Spleen (tissue), 11 donors: ENCODE results near the gene DDOST. TPM values are rescaled to one million over a fixed set of nuclear protein-coding genes. Genes with fewer than 3 reads are reported as not detected.

Source experiments
- DNase-seq: peaks from one replicate; pipeline ENCODE4 v3.0.0-alpha.2; 2020
- H3K27ac ChIP-seq, 8 donors: fragments of 200-600 bp; sonication (generic) in 7 of 8; 1 replicate in 4 of 8; 2 replicates in 4 of 8; pipeline versions ENCODE4 v1.5.0 to v1.8.0; 2016 to 2021; ENCODE audit warnings: inconsistent platforms in 4 of 8, mild to moderate bottlenecking in 4 of 8, moderate library complexity in 1 of 8
- H3K27me3 ChIP-seq, 7 donors: fragments of 200-600 bp; sonication (generic) in 6 of 7; replicated peaks in 1 of 7; 1 replicate in 4 of 7; 2 replicates in 3 of 7; pipeline versions ENCODE4 v1.5.0 to v1.8.0; 2016 to 2021; ENCODE audit warnings: inconsistent platforms in 3 of 7, mild to moderate bottlenecking in 1 of 7
- H3K36me3 ChIP-seq, 6 donors: fragments of 200-600 bp; sonication (generic) in 5 of 6; 1 replicate in 4 of 6; 2 replicates in 2 of 6; pipeline versions ENCODE4 v1.5.0 to v1.8.0; 2016 to 2021; ENCODE audit warnings: inconsistent platforms in 2 of 6
- H3K4me1 ChIP-seq, 6 donors: fragments of 200-600 bp; sonication (generic) in 5 of 6; 1 replicate in 3 of 6; 2 replicates in 3 of 6; pipeline versions ENCODE4 v1.5.0 to v1.8.0; 2016 to 2021; ENCODE audit warnings: inconsistent platforms in 3 of 6
- H3K4me3 ChIP-seq, 8 donors: fragments of 200-600 bp; sonication (generic) in 7 of 8; 1 replicate in 4 of 8; 2 replicates in 4 of 8; pipeline versions ENCODE4 v1.5.0 to v1.8.0; 2016 to 2021; ENCODE audit warnings: inconsistent platforms in 4 of 8, mild to moderate bottlenecking in 4 of 8, moderate library complexity in 2 of 8
- H3K9me3 ChIP-seq, 8 donors: fragments of 200-600 bp; sonication (generic) in 7 of 8; 1 replicate in 4 of 8; 2 replicates in 4 of 8; pipeline versions ENCODE4 v1.5.0 to v1.8.0; 2016 to 2021; ENCODE audit warnings: inconsistent platforms in 4 of 8
- POLR2A ChIP-seq, 3 donors: fragments of 450-650 bp; IDR thresholded peaks; one replicate each; pipeline ENCODE4 v1.5.1; 2017; ENCODE audit warnings: antibody characterized with exemption in 3 of 3, mild to moderate bottlenecking in 1 of 3
- POLR2AphosphoS5 ChIP-seq, 3 donors: sonication (generic); formaldehyde crosslinking; IDR thresholded peaks; one replicate each; pipeline ENCODE4 v1.5.1; 2017; ENCODE audit warnings: antibody characterized with exemption in 3 of 3
- WGBS, 5 donors: extraction: QIAGEN DNeasy Blood & Tissue Kit in 3 of 5; methylation state at CpG; one replicate each; pipeline versions ENCODE4 v1.1.5 to v1.1.7; 2013 to 2018; 5-methylcytosine and 5-hydroxymethylcytosine counted together
- intact Hi-C: fragments of 100-400 bp; cut with DNase I; formaldehyde crosslinking; loops from one replicate; pipeline ENCODE4 v1.15.0; 2023; ENCODE audit warnings: low total_unique reads
- polyA plus RNA-seq, 3 donors: library from polyadenylated mRNA; stranded (reverse); fragments of 200-250 nt; gene quantifications; one replicate each; pipeline ENCODE4 v1.2.1, GENCODE V29; 2013
- total RNA-seq, 7 donors: library from RNA; depleted of rRNA in 3 of 7; stranded (reverse); fragments of >200 nt in 3 of 7; fragmentation: NEBNext Ultra II Directional in 4 of 7; extraction: Animal tissue kit (Norgen Biotek cat#: 25700) in 4 of 7; gene quantifications; one replicate each; pipeline versions ENCODE4 v1.1.0 to v1.2.1, GENCODE V29; 2016 to 2021
- TF ChIP-seq, protein P1 (sequence below), 11 experiments: fragments of 200-600 bp in 7 of 11; fragments of 450-650 bp in 4 of 11; sonication (generic) in 4 of 11; IDR thresholded peaks in 8 of 11; conservative IDR thresholded peaks in 3 of 11; 1 replicate in 7 of 11; 2 replicates in 4 of 11; pipeline versions ENCODE4 v1.4.0 to v1.8.0; 2016 to 2021; ENCODE audit warnings: antibody characterized with exemption in 11 of 11, inconsistent platforms in 4 of 11, mild to moderate bottlenecking in 1 of 11
- donor health status: healthy with polysubstance abuse.
- donor health status: DM: no; HTN: no; CAD: no; lungs with moderate emphysema.
- donor health status: DM: no; HTN: no; CAD: no.
- donor health status: Bipolar disorder and iron deficiency.
- donor health status: healthy.
- donor health status: DM: no; HTN: no; CAD: no.
- donor health status: DM: yes; HTN: yes; CAD: no.

DDOST gene
- total and polyA plus RNA-seq, 10 donors, result 107 to 194 (median 147) TPM

DNA sequence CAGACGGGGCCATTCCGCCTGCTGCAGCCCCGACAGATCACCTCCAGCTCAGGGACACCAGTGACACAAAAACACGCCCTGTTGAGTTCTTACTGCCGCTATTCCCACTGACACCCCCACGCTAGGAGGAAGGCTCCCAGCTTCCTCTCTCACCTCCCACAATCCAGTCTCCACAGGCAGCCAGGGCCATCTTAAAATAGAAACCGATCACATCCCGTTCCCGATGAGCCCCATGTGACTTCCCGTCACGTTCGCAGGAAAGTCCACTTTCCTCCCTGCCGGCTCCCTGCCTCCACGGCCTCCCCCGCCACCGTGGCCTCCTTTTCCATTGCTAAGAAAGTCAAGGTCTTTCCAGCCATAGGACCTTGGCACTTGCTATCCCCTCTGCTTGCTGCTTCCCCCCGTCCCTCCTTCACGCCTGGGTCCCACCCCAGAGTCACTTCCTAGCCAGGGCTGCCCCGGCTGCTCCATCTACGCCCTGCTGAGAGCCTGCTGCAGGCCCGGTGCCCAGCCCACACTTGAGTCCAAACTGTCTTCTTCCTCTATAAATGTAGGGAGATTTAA is 24.0 kb upstream of the DDOST start:
- Histone ChIP-seq H3K27me3 (no peaks in the 10 kb centered on the region), H3K4me1 (peaks cover 0 to 80% (median 30%) of the 10 kb centered on the region in 6 donors), H3K27ac (peak overlapping the region; percentile 66 to 93 (median 88)), H3K4me3 (peak overlapping the region in 7 of 8 donors; percentile 31 to 66 (median 45)), H3K9me3 (no peaks in the 10 kb centered on the region), H3K36me3 (no peaks in the 10 kb centered on the region)
- intact Hi-C loops, result no loop called here
- TF ChIP-seq, protein P1, sequence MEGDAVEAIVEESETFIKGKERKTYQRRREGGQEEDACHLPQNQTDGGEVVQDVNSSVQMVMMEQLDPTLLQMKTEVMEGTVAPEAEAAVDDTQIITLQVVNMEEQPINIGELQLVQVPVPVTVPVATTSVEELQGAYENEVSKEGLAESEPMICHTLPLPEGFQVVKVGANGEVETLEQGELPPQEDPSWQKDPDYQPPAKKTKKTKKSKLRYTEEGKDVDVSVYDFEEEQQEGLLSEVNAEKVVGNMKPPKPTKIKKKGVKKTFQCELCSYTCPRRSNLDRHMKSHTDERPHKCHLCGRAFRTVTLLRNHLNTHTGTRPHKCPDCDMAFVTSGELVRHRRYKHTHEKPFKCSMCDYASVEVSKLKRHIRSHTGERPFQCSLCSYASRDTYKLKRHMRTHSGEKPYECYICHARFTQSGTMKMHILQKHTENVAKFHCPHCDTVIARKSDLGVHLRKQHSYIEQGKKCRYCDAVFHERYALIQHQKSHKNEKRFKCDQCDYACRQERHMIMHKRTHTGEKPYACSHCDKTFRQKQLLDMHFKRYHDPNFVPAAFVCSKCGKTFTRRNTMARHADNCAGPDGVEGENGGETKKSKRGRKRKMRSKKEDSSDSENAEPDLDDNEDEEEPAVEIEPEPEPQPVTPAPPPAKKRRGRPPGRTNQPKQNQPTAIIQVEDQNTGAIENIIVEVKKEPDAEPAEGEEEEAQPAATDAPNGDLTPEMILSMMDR (IDR thresholded peaks at IDR 0.05 in 8 of 11, conservative IDR thresholded peaks at IDR 0.05 in 3 of 11), result no peak
- peak; percentile 80 to 91 (median 84) for TF ChIP-seq POLR2AphosphoS5 (IDR thresholded peaks at IDR 0.05)
- TF ChIP-seq POLR2A (IDR thresholded peaks at IDR 0.05), result peak in 1 of 3 donors; percentile 66
- DNase-seq, result peak; percentile 86
- 61 to 68% (median 64%) methylated on average over 20 to 21 of the region's 21 CpGs for WGBS, 5 donors

DNA sequence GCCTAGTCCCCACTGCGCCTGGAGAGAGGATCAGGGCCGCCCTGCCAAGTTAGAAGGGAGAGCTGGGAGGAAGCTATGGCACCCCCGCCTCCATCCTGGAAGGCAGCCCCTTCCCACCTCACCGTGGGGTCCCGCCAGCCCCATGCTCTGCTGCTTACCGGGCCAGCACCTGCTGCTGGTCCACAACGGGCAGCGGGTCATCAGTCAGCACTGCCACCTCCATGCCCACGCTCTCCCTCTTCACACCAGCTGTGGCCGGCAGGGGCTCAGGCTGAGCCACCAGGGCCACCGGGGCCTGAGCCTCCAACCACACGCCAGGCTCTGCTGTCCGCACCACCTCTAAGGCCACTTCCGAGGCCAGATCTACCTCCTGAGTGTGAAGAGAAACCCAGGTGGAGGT is 23.5 kb upstream of the DDOST start:
- peaks cover 0 to 86% (median 33%) of the 10 kb centered on the region in 6 donors for H3K4me1 ChIP-seq
- DNase-seq, result no peak
- WGBS, 5 donors, result 69 to 95% (median 80%) methylated on average over 4 to 14 of the region's 14 CpGs
- intact Hi-C loops, result no loop called here
- peak overlapping the region; percentile 12 to 66 (median 40) for H3K4me3 ChIP-seq
- H3K9me3 ChIP-seq, result no peaks in the 10 kb centered on the region
- TF ChIP-seq POLR2A (IDR thresholded peaks at IDR 0.05) (no peak), POLR2AphosphoS5 (IDR thresholded peaks at IDR 0.05) (no peak)
- TF ChIP-seq, protein P1 (IDR thresholded peaks at IDR 0.05 in 8 of 11, conservative IDR thresholded peaks at IDR 0.05 in 3 of 11), result no peak
- H3K36me3 ChIP-seq, result peaks cover 0 to 1% (median 0%) of the 10 kb centered on the region in 6 donors
- peak overlapping the region; percentile 66 to 93 (median 88) for H3K27ac ChIP-seq
- no peaks in the 10 kb centered on the region for H3K27me3 ChIP-seq

DNA sequence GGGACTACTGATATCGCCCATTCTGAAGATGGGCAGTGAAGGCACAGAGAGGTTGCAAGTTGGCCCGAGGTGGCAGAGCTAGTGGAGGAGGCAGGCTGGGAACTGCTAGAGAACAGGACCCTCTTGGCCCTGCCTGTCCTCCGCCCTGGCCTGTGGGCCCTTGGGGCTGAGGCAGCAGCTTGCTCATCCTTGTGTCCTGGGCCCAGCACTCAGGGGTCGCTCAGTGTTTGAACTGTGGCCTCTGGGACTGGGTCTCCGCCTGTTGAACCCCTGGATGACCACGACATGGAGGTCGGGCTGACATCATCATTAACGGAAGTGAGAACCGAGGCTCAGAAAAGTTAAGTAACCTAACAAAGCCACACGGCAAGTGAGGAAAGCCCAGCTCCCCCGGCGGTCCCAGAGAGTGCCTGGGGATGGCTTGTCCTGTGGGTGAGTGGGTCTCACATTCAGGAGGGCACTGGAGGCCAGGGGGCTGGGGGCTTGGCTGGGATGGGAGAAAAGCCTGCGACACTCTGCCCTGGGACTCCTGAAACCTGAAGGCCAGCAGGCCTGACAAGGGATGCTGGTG is 23.0 kb upstream of the DDOST start:
- Histone ChIP-seq H3K27ac (peak overlapping the region; percentile 66 to 93 (median 88)), H3K4me3 (peak overlapping the region; percentile 12 to 66 (median 40)), H3K27me3 (no peaks in the 10 kb centered on the region), H3K36me3 (peaks cover 0 to 6% (median 0%) of the 10 kb centered on the region in 6 donors), H3K9me3 (no peaks in the 10 kb centered on the region), H3K4me1 (peaks cover 0 to 91% (median 36%) of the 10 kb centered on the region in 6 donors)
- DNase-seq, result no peak
- intact Hi-C loops, result no loop called here
- 61 to 80% (median 63%) methylated on average over 9 to 13 of the region's 13 CpGs for WGBS, 5 donors
- TF ChIP-seq, protein P1 (IDR thresholded peaks at IDR 0.05 in 8 of 11, conservative IDR thresholded peaks at IDR 0.05 in 3 of 11), result no peak
- TF ChIP-seq POLR2AphosphoS5 (IDR thresholded peaks at IDR 0.05) (no peak), POLR2A (IDR thresholded peaks at IDR 0.05) (no peak)

DNA sequence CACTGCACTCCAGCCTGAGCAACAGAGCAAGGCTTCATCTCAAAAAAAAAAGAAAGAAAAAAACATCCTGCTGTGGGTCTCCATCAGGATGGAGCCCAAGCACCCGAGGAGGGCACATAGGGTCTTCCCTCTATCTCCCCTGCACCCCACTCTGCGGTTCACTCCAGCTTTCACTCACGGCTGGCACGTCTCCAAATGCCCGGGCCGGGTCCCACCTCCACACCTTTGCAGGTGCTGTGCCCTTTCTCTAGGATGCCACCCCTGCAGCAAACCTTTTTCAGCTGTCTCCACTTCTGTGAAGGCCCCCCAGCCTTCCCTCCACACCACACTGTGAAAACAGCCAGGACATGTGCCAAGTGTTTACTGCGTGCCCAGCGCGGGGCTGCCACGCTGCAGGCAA is 22.4 kb upstream of the DDOST start:
- no peaks in the 10 kb centered on the region for H3K27me3 ChIP-seq
- H3K4me3 ChIP-seq, result peak overlapping the region; percentile 11 to 66 (median 40)
- intact Hi-C loops, result no loop called here
- no peaks in the 10 kb centered on the region for H3K9me3 ChIP-seq
- DNase-seq, result no peak
- peak overlapping the region; percentile 66 to 93 (median 88) for H3K27ac ChIP-seq
- WGBS, 5 donors, result 75 to 87% (median 81%) methylated on average over 10 of the region's 10 CpGs
- peaks cover 0 to 11% (median 0%) of the 10 kb centered on the region in 6 donors for H3K36me3 ChIP-seq
- H3K4me1 ChIP-seq, result peaks cover 0 to 94% (median 41%) of the 10 kb centered on the region in 6 donors
- TF ChIP-seq POLR2AphosphoS5 (IDR thresholded peaks at IDR 0.05) (no peak), POLR2A (IDR thresholded peaks at IDR 0.05) (no peak)
- TF ChIP-seq, protein P1 (IDR thresholded peaks at IDR 0.05 in 8 of 11, conservative IDR thresholded peaks at IDR 0.05 in 3 of 11), result no peak
